Stimulated activated CD4-positive, alpha-beta T cell treated with anti-CD3 and anti-CD28 coated beads, Interleukin-4, amount 100 ng/mL, for 48 hours (primary cell): Measurements from ENCODE around the gene PEPD.

Experiments
- DNase-seq, 2 donors: peaks; one replicate each; pipeline ENCODE4 v3.0.0-alpha.2; 2020; ENCODE audit warnings: low read depth in 2 of 2

The PEPD gene

GRCh38 chr19:33512021-33512420, 9.6 kb downstream of the PEPD start:
- no peak for DNase-seq

DNA sequence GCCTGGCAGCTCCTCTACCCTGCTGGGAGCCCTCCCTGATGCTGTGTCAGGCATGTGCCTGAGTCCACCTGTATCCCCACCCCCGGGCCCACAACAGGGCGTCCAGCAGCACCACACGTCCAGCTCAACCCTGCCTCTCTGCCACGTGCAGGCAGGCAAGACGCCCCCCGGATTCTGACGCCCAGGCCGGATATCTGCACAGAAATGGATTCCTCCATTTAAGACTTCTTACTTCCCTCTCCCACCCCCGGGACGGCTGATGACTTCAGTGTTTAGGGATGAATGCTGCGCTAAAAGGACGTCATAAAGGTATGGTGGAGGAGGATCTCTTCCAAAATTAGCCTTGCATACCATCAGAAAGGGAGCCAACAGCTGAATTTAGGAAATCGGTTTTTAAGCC, 10.2 kb downstream of the PEPD start:
- no peak for DNase-seq

DNA sequence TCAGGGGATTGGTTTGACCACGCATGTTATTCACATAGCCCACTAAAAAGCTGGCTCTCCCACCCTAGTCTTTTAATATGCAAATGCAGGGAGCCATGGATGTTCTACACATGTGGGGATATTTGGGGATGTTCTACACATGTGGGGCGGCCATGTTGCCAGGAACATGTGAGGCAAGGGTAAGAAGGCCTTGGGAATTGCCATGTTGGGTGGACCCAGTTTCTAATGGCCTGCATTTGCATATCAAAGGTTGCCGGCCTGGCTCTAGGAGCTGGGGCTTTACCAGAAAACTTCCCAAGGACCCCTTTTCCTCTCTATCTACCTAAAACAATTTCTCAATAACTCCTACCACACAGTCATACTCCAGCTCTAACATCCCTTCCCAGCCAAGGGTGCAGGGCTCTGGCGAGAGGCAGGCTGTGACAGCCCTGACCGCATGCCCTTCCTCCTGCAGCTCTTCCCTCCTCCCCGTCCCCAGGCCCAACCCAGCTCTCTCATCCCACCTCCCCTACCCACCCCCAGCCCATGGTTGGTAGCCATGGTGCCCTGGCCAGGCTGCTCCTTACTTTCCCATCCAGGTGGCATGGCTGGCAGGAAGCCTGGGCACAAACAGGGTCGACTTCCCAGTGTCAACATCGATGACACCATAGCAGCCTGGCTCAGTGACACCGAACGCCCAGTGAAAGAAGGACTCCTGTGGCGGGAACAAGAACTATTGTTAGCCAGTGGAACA, 11.0 kb downstream of the PEPD start:
- no peak for DNase-seq

DNA sequence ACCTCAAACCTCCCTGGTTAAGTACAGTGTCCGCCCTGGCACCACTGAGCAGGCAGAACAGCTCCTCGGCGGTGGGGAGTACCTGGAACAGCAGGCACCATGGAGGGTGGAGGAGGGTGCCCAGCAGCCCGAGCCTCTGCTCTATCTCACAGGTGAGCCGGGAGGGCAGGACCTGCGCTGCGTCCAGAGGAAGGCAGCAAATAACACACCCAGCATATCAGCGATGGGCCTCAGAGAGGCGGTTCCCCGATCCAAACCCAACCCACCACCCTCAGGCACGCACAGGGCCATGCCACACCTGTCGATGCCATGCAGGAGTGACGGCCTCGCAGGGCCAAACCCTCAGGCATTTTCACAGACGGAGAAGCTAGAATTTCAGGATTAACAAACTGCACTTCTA, 11.8 kb downstream of the PEPD start:
- no peak for DNase-seq

GRCh38 chr19:33508941-33509614, 12.5 kb downstream of the PEPD start:
- DNase-seq, result no peak

- DNase-seq, result no peak
These were observed 13.2 kb downstream of the PEPD start for GRCh38 chr19:33508431-33508830.

DNA sequence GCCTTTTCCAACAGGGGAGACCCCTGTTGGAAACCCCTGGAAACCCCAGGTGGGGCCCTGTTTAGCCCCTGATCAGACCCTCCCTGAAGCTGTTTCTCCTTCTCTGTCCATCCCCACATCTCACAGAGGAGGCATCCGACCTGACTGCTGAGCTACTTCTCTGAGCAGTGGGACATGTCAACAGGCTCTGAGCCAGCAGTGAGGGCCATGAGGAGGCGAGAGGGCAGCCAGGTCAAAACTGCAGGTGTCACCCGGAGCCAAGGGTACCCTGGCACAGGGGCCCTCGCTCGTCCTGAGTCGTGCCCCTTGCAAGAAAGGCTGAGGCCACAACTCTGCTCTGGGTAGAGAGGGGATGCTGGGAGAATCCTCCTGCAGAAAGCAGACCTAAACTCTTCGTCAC, 13.6 kb downstream of the PEPD start:
- DNase-seq, result no peak

- DNase-seq, result no peak
These were observed 14.3 kb downstream of the PEPD start for GRCh38 chr19:33507021-33507956.

GRCh38 chr19:33506498-33506897, 15.1 kb downstream of the PEPD start:
- DNase-seq, result no peak

DNA sequence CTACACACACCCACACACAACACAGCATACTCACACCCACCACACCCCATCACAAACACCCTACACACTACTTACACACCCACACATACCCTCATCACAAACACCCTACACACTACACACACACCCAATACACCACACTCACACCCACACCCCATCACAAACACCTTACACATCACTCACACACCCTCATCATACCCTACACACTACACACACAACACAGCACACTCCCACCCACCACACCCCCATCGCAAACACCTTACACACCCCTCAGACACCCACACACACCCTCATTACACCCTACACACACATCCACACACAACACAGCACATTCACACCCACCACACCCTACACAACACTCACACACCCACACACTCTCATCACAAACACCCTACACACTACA, 15.8 kb downstream of the PEPD start:
- no peak for DNase-seq

DNA sequence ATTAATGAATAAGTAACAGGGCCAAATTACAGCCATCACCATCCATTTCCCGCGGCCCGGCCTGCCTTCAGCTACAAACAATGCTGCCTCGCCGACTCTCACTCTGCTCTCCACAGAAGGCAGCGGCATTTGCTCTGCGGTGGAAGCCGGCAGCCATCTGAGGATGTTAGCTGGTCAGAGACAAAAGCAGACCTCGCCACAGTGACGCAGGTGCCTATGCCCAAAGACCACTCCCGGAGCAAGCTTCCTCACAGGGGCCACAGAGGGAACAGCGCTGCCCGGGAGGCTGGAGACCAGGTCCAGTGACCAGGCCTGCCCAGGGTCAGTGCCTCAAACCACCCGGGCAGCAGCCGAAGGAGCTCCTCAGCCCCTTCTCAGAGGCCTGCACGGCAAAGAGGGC, 16.4 kb downstream of the PEPD start:
- DNase-seq, result no peak

DNA sequence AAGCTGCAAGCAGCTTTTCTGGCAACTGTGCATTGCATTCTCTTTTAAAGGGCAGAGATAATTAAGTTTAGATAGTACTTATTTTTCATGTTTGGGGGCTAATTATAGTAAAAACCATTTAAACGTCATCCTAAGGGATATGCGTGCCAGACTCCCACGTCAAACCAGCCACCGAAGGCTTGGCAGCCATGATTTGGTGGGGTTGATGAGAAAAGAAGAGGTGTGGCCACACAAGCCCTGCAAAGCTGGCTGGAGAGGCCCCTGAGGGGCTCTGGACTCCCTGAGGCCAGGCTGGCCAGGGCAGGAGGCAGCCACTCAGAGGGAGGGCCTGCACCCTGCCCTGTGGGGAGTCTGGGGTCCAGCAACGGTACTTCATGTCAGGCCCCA, 17.5 kb downstream of the PEPD start:
- no peak for DNase-seq

GRCh38 chr19:33503433-33504057, 18.0 kb downstream of the PEPD start:
- no peak for DNase-seq

DNA sequence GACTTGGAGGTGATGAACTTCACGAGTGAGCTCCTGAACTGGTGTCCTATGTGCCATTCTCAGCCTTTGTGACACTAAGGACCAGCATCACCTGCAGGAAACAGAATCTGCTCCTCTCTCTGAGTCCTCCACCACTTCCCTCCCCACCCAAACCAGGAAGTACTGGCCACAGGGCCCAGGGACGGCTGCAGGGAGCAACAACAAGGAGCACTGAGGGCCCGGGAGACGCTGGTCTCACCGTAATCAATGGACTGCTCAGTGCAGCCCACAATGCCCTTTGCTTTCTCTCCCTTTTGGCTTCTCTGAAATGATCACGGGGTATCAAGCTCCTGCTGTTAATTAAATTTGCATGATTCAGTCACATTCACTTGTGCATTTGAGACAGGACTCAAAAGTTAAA, 18.6 kb downstream of the PEPD start:
- no peak for DNase-seq

DNA sequence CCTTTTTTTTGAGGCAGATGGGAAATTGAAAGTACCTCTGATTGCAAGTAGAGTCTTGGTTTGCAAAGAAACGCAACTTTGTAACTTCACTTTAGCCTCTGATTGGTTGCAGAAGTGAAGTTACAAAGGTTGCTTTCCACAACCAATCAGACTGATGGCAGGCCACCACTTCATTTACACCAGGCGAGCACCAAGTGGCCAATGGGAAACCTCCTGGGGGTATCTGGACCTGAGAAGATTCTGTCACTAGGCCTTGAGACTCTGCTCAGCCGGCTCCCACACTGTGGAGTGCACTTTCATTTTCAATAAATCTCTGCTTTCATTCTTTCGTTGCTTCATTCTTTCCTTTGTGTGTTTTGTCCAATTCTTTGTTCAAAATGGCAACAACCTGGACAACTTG, 19.1 kb downstream of the PEPD start:
- DNase-seq, result no peak

DNA sequence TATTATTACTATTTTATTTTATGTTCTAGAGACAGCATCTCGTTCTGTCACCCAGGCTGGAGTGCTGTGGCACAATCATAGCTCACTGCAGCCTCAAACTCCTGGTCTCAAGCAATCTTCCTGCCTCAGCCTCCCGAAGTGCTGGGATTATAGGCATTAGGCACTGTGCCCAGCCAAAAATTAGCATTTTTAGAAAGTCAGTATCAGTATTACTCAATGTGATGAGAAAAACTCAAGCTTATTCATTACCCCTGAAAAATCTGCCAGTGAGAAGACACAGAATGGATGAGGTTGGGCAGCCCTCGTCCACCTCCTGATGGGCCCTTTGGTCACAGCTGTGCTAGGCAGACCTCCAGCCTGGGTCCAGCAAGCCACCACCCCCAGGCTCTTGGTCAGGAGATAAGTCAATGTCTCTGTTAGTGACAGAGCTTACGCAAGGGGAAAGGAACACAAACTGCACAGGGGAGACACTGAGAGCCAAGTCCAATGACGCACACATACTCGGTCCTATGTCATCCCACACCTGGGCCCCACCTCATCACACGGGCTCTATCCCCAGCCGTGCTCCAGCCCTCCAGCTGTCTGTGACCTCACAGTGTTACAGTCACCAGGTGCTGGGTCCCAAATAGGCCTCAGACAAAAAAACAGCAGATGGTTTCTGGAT, 19.8 kb downstream of the PEPD start:
- no peak for DNase-seq

DNA sequence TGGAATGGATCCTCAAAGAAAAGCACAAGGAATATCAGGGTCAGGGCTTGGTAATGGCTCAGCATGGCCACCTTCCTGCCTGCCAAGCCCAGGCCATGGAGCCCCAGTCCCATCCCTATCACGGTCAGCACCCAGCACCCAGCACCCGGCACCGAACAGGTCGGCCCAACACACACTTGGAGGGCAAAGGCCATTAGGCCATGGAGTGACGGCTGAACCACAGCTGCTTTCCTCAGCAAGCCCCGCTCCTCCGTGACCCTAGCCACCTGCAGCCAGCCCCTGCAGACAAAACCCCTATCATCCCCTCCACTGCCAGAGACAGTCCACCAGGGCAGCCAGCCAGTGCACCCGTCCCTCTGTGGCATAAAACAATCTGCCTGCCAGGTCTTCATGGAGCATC, 20.6 kb downstream of the PEPD start:
- DNase-seq, result no peak

GRCh38 chr19:33500586-33500985, 21.0 kb downstream of the PEPD start:
- DNase-seq, result no peak

DNA sequence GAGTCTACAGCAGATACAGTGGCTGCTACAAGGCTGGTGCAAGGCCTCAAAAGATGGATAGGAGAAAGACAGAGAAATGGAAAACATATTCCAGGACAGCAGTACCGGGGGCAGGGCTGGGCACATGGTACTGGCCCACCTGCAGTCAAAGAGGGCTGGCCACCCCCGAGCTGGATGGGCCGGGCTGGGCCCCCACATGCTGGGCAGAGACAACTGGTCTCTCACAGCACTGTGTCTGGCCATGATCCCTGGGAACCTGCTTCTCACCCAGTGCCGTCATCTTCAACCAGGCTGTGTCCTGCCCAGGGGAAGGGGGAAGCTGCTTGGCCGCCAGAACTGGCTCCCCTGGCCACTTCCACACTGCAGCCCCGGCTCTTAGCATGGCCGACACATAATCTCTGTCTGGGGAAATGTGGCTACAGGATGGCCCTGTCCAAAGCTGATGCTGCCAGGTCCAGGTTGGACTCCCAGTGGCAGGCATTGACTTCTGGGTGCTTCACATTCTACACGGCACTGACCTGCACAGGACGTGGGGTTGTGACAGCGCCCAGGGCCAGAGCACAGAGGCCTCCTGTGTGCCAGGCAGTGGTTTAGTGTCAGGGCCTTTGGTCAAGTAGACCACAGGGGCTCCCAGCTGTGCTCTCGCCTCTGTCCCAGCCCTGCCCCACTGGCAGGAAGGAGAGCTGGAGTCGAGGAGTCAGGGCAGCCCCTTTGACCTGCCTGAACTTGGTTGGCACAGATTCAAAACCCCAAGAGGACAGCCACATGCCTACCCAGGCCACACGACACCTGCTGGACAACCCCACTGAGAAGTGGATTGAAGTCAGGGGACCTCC, 21.7 kb downstream of the PEPD start:
- no peak for DNase-seq

DNA sequence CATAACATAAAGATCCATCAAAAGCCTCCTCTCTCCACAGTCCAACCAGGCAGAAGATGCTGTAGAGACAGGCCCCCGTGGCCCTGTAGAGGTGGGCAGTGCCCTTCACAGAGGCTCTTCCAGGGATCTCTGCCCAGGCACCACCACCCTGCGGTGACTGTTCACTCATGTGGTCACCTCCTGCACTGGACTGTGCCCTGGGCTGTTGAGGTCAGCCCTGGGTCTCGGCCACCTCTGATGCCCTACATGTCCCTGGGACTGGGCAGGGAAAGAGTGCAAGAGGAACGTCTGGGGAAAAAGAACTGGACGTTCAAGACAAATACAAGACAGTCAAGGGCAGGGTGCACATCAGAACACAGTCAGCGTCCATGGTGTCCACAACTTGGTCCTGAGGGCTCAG, 22.3 kb downstream of the PEPD start:
- DNase-seq, result no peak
